Liver (tissue), 9 donors: ENCODE results near the gene APPBP2. TPM values are rescaled to one million over a fixed set of nuclear protein-coding genes. Genes with fewer than 3 reads are reported as not detected.

Source experiments
- DNase-seq: peaks from one replicate; pipeline ENCODE4 v3.0.0-alpha.2; 2017; ENCODE audit warnings: low spot score
- H3K27ac ChIP-seq, 2 donors: one replicate each; pipeline ENCODE4 v1.7.0; 2013; ENCODE audit warnings: inconsistent platforms in 2 of 2, low read length in 2 of 2, control low read depth in 1 of 2, low read depth in 1 of 2, mild to moderate bottlenecking in 1 of 2
- H3K27me3 ChIP-seq, 4 donors: one replicate each; pipeline versions ENCODE4 v1.6.1 to v1.7.0; 2013; ENCODE audit warnings: low read length in 3 of 4, inconsistent platforms in 1 of 4, mild to moderate bottlenecking in 1 of 4, moderate library complexity in 1 of 4; ENCODE audit not compliant: control insufficient read depth in 4 of 4, insufficient read depth in 4 of 4
- H3K36me3 ChIP-seq, 4 donors: one replicate each; pipeline versions ENCODE4 v1.6.1 to v1.7.0; 2013; ENCODE audit warnings: low read length in 3 of 4, mild to moderate bottlenecking in 3 of 4, low read depth in 1 of 4, moderate library complexity in 1 of 4; ENCODE audit not compliant: control insufficient read depth in 4 of 4, insufficient read depth in 3 of 4
- H3K4me1 ChIP-seq, 4 donors: one replicate each; pipeline versions ENCODE4 v1.6.1 to v1.7.0; 2013; ENCODE audit warnings: low read length in 3 of 4, mild to moderate bottlenecking in 3 of 4, moderate library complexity in 1 of 4; ENCODE audit not compliant: control insufficient read depth in 4 of 4, insufficient read depth in 4 of 4
- H3K4me3 ChIP-seq, 3 donors: one replicate each; pipeline versions ENCODE4 v1.6.1 to v1.7.0; 2013; ENCODE audit warnings: low read length in 3 of 3, control low read depth in 1 of 3, low read depth in 1 of 3, mild to moderate bottlenecking in 1 of 3
- H3K9ac ChIP-seq, 2 donors: one replicate each; pipeline ENCODE4 v1.7.0; 2013; ENCODE audit warnings: low read length in 2 of 2, mild to moderate bottlenecking in 2 of 2, moderate library complexity in 2 of 2, control low read depth in 1 of 2, low read depth in 1 of 2
- H3K9me3 ChIP-seq, 4 donors: one replicate each; pipeline versions ENCODE4 v1.6.1 to v1.7.0; 2013; ENCODE audit warnings: low read length in 3 of 4; ENCODE audit not compliant: control insufficient read depth in 4 of 4
- CTCF ChIP-seq: fragments of 150-350 bp; IDR thresholded peaks from 2 replicates; pipeline ENCODE4 v1.5.1; 2017; ENCODE audit warnings: improper control_type of control experiment, low read depth, low read length; ENCODE audit not compliant: missing input control
- EGR1 ChIP-seq, 2 donors: IDR thresholded peaks; 2 replicates each; pipeline ENCODE4 v1.6.1; 2016 to 2018; ENCODE audit warnings: antibody characterized with exemption in 2 of 2, low read depth in 2 of 2
- FOXA1 ChIP-seq: IDR thresholded peaks from 2 replicates; pipeline ENCODE4 v1.6.1; 2016; ENCODE audit warnings: antibody characterized with exemption
- FOXA2 ChIP-seq: IDR thresholded peaks from 2 replicates; pipeline ENCODE4 v1.6.1; 2016; ENCODE audit warnings: antibody characterized with exemption
- GABPA ChIP-seq, 2 donors: IDR thresholded peaks in 1 of 2; conservative IDR thresholded peaks in 1 of 2; 2 replicates each; pipeline ENCODE4 v1.6.1; 2016; ENCODE audit warnings: antibody characterized with exemption in 2 of 2, mild to moderate bottlenecking in 1 of 2, moderate library complexity in 1 of 2
- HNF4A ChIP-seq, 2 donors: conservative IDR thresholded peaks; 2 replicates each; pipeline ENCODE4 v1.6.1; 2016; ENCODE audit warnings: antibody characterized with exemption in 2 of 2, mild to moderate bottlenecking in 2 of 2
- HNF4G ChIP-seq: IDR thresholded peaks from 2 replicates; pipeline ENCODE4 v1.6.1; 2016; ENCODE audit warnings: antibody characterized with exemption
- MAX ChIP-seq: IDR thresholded peaks from 2 replicates; pipeline ENCODE4 v1.6.1; 2016; ENCODE audit warnings: antibody characterized with exemption
- NR2F2 ChIP-seq: IDR thresholded peaks from 2 replicates; pipeline ENCODE4 v1.6.1; 2016; ENCODE audit warnings: antibody characterized with exemption
- RAD21 ChIP-seq, 2 donors: IDR thresholded peaks; 2 replicates each; pipeline ENCODE4 v1.6.1; 2016; ENCODE audit warnings: antibody characterized with exemption in 2 of 2, mild to moderate bottlenecking in 2 of 2
- REST ChIP-seq: IDR thresholded peaks from 2 replicates; pipeline ENCODE4 v1.6.1; 2016; ENCODE audit warnings: antibody characterized with exemption, mild to moderate bottlenecking
- RXRA ChIP-seq, 2 donors: IDR thresholded peaks; 2 replicates each; pipeline ENCODE4 v1.6.1; 2017 to 2018; ENCODE audit warnings: antibody characterized with exemption in 2 of 2, mild to moderate bottlenecking in 1 of 2
- SP1 ChIP-seq: IDR thresholded peaks from 2 replicates; pipeline ENCODE4 v1.6.1; 2018; ENCODE audit warnings: antibody characterized with exemption, mild to moderate bottlenecking
- YY1 ChIP-seq: IDR thresholded peaks from 2 replicates; pipeline ENCODE4 v1.6.1; 2016; ENCODE audit warnings: antibody characterized with exemption, mild to moderate bottlenecking
- ZBTB33 ChIP-seq: IDR thresholded peaks from 2 replicates; pipeline ENCODE4 v1.6.1; 2016; ENCODE audit warnings: antibody characterized with exemption
- WGBS: extraction: QIAGEN DNeasy Blood & Tissue Kit; methylation state at CpG from one replicate; pipeline ENCODE4 v1.1.7; 2013; 5-methylcytosine and 5-hydroxymethylcytosine counted together
- polyA plus RNA-seq, 2 donors: library from polyadenylated mRNA; stranded (reverse) in 1 of 2; unstranded in 1 of 2; fragments of 200-250 nt in 1 of 2; fragments of >200 nt in 1 of 2; fragmentation: Nextera tagmentation in 1 of 2; extraction: Ambion mirVana in 1 of 2; gene quantifications; one replicate each; pipeline versions ENCODE4 v1.2.1 to v1.2.3, GENCODE V29; 2013 to 2015
- total RNA-seq, 2 donors: library from RNA; depleted of rRNA; stranded (reverse); fragments of >200 nt; gene quantifications; one replicate each; pipeline ENCODE4 v1.2.3, GENCODE V29; 2014
- donor health status: healthy.
- donor health status: healthy.
- donor health status: healthy.
- donor health status: healthy.
- donor health status: healthy.

The APPBP2 gene
- total and polyA plus RNA-seq, 4 donors = 4.6 to 17.3 (median 9.2) TPM

GRCh38 chr17:60534010-60534555 lies 8.0 kb upstream of the APPBP2 start:
- Histone ChIP-seq H3K36me3 (no peaks in the 10 kb centered on the region), H3K9me3 (no peaks in the 10 kb centered on the region), H3K27me3 (no peaks in the 10 kb centered on the region), H3K27ac (no peak overlapping the region), H3K4me1 (no peaks in the 10 kb centered on the region), H3K9ac (no peak overlapping the region), H3K4me3 (no peak overlapping the region)
- 75% methylated on average over 1 of the region's 1 CpG for WGBS
- DNase-seq = no peak
- TF ChIP-seq GABPA (IDR thresholded peaks at IDR 0.05 in 1 of 2, conservative IDR thresholded peaks at IDR 0.05 in 1 of 2) (no peak), NR2F2 (no peak), YY1 (no peak), HNF4G (no peak), CTCF (no peak), RXRA (IDR thresholded peaks at IDR 0.05) (no peak), SP1 (no peak), MAX (no peak), FOXA2 (no peak), RAD21 (IDR thresholded peaks at IDR 0.05) (no peak), EGR1 (IDR thresholded peaks at IDR 0.05; ENCODE audit: low read depth in 2 of 2) (no peak), FOXA1 (no peak), ZBTB33 (no peak), REST (no peak)

GRCh38 chr17:60529806-60530205 lies 3.8 kb upstream of the APPBP2 start:
- Histone ChIP-seq H3K27ac (no peak overlapping the region), H3K4me3 (no peak overlapping the region), H3K9ac (no peak overlapping the region), H3K36me3 (no peaks in the 10 kb centered on the region), H3K27me3 (no peaks in the 10 kb centered on the region), H3K9me3 (no peaks in the 10 kb centered on the region), H3K4me1 (peaks cover 0 to 14% (median 2%) of the 10 kb centered on the region in 4 donors)
- 97% methylated on average over 1 of the region's 1 CpG for WGBS
- DNase-seq = no peak
- TF ChIP-seq FOXA1 (no peak), HNF4A (conservative IDR thresholded peaks at IDR 0.05) (no peak), SP1 (no peak), RAD21 (IDR thresholded peaks at IDR 0.05) (no peak), NR2F2 (no peak), CTCF (no peak), HNF4G (no peak), REST (no peak), FOXA2 (no peak), RXRA (IDR thresholded peaks at IDR 0.05) (no peak), MAX (no peak)
